Femur (tissue), 1 donor: ENCODE measurements around the gene NTN1.
A peak's percentile ranks its signal among the peaks of the same experiment; 100 is the strongest.
"Not testable (repeated sequence)": the region's sequence is repeated elsewhere in the genome, so short reads cannot be mapped to it uniquely, and the experiment has no call there.

Experiments
- DNase-seq: peaks from one replicate; pipeline ENCODE4 v3.0.0-alpha.2; 2017

NTN1 gene

DNA sequence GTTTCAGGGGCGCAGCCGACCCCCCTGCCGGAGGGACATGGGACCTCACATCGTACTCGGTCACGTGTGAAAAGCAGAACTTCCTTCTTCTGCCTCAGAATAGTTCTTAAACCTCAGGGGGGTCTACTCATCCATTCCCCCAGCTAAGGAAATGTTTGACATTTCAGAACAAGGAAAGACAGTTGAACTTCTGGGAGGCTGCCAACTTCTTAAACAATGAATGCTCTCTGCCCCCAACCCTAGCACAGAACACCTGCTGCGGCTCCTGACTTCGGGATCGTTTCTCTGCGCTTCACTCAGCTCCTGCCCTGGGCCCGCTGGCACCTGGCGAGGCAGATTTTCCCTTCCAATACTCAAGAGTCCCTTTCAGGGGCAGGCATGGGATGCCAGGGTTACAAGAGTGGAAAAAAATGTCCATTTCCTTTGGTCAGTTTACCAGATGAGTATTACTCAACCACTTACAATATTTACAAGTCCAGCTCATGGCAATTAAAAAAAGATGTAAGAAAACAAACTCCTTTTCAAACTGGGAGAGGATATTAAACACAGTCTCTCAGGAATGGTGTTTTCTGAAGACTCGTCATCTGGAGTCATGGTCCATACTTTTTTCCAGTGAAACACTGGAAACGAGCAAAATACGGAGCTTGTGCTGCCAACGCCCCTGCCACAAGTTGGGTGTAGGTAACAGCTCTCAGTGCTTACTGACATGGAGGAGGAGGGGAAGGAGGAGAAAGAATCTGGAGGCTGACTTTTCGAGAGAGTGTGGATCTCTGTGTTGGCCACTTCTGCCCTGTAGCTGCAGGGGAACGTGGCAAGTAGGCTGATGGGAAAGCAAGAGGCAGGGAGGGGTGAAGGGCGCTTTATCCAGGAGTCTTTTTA, 235.7 kb downstream of the NTN1 start:
- no peak for DNase-seq

DNA sequence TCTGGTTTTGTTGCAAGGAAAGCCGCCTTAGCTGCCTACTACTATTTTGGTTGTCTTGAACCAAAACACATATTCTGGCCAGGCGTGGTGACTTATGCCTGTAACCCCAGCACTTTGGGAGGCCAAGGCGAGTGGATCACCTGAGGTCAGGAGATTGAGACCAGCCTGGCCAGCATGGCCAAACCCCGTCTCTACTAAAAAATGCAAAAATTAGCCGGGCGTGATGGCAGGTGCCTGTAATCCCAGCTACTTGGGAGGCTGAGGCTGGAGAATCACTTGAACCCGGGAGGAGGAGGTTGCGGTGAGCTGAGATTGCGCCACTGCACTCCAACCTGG, 236.3 kb downstream of the NTN1 start:
- DNase-seq: not testable (repeated sequence)

DNA sequence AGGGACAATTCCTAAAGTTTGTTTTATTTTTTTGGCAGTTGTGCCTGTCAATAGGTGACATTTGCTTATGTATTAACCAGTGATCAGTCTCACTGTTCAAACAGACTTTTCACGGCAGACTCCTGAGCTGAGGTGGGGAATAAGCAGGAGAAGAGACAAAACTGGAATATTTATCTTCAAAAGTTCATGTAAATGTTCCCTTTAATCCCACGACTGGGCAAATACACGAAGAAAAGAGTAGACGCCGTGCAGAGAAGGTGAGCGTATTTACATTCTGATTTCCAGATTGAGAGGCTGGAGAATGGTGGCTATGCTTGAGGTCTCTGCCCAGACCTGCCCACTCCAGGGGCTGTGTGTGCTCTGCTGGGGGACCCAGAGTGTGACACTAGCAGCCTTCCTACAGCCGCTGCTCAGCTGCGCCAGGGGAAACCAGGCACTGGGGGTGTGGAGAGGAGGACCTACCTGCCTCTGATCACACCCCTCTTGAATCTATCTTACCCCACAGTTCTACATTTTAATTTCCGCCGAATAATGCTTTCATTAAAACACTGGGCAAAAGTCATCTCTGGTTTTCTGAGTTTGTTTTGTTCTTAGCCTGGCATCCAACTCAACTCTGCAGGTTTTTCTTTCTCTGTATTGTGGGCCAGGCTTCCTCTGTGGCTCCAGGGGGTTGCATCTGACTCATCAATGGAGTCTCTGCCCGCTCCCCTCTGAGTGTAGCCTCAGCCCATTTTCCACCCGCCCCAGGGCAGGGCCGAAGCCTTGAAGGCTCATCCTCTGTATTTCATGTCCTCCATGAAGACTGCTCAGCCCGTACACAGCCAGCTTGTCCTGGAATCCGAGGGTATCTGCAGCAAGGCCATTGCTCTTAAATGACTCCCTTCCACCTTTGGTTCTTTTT, 237.1 kb downstream of the NTN1 start:
- DNase-seq: no peak

DNA sequence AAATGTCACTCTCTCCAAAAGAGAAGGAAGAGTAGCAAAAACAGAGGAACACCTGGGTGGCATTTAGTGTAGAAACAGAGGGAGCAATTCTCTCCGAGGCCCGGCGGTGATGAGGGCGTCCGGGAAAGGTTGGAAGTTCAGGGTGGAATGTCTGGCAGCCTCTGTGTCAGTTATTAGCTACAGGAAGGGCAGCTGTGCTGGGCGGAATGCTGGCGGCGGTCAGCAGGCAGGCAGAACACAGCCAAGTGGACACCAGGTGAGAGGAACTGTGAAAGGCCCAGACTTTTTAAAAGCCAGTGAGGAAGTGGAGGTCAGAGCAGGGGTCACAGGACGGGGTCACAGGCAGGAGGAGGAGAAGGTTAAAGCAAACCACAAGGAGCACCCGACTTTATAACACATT, 238.1 kb downstream of the NTN1 start:
- peak; percentile 60 for DNase-seq

DNA sequence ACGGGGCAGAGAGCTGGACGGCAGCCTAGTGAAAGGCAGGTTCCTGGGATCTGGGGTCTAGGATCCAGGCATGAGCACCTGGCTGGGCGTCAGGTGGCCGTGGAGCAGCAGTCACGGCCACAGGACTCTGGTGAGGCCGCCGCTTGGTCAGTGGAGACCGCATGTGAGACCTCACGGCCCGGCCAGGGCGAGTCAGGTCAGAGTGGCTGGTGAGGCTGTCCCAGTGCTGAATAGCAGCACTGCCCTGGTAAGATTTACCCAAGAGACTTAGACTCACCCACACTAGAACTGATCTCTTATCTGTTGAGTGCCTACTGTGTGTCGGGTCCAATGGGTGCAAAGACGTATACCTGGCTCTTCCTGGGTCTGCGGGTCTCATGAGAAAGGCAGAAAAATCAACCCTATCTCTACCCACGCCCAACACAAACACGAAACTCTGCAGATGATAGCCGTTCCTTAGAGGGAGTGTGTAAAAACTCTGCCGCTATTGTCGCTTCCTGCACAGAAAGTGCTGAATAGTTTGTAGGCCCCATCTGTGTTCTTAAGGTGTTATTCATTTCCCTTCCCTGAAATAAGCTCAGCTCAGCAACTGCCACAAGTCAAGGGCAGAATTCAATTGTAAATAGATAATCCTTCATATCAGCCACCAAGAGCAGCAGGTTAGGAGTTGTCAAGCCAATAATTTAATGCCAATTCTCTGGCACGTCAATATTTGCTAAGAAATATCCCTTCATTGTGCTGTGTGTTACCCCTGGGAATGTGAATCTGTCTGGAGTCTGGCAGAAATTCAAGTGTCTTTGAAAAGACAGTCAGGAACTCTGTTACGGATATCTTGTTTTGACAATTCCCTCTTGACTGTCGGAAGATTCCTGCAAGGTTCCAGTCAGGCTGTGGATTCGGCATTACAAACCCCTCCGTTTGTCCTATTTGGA, 240.0 kb downstream of the NTN1 start:
- no peak for DNase-seq

DNA sequence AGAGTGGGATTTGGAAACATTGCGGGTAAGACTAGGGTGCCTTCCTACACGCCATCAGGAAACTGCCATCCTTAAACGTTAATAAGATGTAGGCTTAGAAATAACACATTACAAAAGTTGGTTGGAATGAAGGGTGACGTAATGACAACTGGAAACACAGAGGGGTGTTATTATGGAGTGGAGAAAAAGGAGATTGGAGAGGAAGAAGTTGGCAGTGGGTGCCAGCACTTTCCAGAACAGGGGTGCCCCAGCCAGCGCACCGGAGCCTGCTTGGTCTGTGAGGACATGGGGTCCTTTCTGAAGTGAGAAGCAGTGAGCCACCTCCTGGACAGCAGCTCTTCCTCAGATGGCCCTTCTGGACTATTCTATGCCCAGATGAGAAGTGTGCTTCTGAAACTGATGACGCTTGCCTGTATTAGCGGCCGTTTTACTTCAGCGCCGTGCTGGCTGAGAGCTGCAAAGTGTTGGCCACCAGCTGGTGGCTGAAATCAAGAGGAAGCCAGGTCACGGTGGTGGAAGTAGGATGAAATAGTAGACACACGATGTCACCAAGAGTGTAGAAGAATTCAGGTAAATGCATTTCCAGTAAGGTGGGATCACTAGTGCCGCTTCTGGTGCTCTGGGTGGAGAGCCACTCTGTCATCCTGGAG, 244.8 kb downstream of the NTN1 start:
- DNase-seq: no peak

DNA sequence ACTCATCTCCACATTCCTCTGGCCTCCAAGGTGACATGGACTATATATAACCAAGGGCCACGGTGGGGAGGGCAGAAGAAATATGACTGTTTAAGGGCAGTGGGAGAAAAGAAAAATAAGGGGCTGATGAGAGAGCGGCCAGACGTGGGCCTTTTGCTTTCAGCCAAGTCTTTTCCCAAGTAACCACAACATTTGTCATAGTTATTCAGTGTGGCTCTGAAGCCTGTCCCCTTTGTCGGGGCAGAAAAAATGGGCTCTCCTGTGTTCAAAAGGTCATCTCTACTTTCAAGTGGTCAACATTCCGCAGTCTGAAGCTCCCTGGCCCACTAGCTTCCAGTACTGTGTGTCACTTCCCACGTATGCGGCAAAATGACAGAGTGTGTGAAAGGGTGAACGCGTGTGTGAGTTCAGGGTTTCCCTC, 245.4 kb downstream of the NTN1 start:
- no peak for DNase-seq

DNA sequence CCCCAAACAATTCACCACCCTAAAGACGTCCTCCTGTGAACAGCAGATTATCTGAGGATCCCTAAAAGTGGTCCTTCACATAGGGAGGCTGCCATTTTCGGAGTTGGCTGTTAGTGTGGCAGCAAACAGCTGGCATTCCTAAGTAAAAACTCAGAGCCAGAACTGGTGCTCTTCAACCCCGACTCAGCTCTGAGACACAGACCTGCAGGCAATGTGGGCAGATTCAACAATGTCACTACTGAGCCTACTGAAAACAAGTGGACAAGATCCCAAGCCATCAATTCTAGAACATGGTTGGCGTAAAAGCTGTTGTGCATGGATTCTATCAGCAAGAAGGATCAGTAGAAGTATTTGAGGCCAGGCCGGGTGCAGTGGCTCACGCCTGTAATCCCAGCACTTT, 247.2 kb downstream of the NTN1 start:
- DNase-seq: no peak

DNA sequence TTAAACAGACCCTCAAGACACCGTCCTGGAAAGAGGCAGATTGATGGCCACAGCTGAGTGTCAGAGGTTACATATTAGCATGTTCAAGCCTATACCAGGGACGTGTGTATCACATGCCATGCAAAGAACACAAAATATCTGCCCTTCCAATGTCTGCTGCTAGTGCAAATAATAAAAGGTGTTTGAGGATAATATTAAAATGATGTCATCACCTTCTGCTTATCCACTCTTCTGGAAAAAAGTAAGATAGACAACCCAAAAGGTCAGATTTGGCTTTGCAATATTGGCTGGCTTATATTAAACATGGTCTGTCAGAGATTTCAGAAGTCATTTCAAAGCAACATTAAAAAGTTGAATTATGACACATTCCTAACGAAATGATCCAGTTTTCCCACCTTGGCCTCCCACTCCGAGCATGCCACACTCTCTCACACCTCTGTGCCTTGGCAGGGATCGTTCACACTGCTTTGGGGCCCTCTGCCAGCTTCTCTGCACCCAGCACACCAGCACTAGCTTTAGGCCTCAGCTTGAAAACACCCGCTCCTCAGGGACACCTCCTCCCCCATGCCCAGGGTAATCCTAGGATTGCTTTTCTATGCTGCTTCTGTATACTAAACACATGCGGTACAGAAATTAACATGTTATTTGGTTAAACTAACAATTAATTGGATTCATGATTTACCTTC, 248.2 kb downstream of the NTN1 start:
- no peak for DNase-seq

DNA sequence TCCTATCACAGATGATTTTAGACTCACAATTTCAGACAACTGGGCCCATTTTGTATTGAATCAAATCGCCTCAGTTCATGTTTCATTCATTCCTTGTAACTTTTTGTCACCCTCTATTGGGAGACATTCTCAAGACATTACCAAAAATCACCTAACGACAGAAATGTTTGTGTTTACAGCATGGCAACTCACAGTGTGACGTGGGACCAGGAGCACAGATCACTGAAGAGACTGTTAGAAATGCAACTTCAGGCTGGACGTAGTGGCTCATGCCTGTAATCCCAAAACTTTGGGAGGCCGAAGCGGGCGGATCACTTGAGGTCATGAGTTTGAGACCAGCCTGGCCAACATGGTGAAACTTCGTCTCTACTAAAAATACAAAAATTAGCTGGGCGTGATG, 249.6 kb downstream of the NTN1 start:
- no peak for DNase-seq

DNA sequence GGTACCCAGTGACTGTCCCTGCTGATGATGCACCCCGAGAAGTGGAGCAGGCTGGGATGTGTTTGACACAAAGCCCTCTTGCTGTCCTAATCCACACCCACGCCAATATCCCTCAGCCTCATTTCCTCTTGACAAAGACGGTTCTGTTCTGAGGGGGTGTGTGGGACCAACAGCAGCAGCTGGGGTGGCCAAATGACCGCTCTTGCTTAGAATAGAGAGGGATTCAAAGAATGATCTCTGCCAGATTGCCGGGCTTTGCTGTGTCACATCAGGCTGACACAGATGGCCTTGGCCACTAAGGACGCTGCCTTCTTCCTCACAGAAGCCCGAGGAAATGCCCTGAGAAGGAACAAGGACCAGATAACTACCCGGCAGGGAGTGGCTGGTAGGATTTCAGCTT, 250.7 kb downstream of the NTN1 start:
- peak; percentile 53 for DNase-seq

DNA sequence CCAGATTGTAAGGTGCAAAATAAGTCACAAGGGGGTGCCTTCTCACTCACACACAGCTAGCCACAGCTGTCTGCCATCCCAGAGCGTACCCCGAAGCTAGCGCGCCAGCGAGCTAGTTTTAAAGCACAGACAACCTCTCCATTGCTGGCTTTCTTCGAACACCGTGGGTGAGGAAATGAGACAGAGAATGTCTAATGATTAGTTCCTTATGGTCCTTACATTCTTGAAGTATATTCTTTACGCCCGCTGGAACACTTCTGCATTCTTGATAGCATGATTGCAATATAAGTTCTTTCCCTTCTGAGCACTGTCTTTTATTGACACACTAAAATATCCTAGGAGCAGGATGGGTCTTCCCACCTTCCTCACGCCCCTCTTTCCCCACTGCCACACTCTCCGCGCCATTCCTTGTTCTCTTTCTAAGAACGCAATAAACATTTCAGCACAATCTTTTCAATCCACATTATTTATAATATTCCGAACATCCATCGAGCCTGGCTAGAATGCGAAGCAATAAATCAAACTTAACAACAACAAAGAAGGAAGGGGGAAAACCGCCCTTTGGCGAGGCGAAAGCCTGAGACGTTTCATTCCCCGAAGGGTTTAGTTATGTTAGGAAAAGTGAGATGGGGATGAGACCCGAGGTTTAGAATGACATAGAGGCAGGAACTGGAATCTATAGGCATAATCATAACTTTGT, 251.3 kb downstream of the NTN1 start:
- peak; percentile 46 for DNase-seq

DNA sequence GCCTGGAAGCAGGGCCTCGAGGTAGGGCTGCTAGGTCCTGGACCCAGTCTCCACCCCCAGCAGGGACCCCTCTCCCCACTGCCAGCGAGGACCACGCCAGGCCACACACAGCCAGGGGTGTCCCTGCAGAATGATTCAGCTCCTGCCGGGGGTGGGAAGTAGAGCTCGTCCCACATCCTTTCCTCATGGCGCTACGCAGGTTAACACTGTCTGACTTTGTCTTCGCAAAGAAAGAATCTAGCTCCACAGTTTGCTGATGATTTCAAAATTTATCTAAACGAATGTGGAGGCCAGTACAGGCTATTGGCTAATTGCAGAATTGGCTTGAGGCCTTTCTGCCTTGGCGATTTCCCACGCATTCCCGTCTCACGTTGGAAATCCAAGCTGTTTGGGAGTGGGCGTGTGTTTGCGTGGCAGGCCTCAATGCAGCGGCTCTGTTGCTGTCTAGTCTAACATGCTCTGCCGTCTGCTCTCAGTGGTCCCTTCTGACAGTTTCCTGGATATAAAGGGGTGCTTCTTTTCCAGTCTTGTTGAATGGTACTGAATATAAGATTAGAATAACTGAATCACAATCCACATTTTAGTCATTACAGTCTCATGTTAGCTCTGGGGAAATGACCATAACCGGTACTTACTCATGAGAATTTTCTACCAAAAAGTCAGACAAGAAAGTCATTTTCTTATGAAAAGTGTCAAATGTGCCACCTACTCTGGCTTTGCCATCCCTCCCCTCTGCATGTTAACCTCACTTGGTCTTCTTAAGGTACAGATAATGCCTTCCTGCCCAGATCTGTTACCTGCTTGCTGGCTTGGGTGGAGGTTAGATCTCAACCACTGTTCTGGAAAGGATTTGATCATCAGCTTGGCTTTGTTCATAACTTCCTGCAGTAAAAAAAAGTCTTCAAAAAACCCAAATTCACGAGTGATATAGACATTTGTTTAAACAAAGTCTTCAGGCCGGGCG, 252.4 kb downstream of the NTN1 start:
- peak; percentile 81 for DNase-seq

DNA sequence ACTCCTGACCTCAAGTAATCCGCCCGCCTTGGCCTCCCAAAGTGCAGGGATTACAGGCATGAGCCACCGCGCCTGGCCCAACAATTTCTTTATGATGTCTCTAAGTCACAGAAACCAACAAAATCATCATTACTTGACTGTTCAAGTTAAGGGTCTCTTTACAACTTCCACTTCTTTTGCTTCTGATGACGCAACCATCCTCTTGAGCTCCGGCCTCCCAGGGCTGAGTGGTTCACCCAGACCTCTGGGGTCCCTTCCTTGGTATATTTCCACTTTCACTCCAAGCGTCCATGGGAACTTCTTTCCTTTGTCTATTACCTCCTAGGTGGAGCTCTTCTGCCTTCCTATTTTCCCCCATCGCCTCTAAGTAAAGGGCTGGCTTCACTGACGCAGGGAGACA, 253.7 kb downstream of the NTN1 start:
- DNase-seq: no peak

DNA sequence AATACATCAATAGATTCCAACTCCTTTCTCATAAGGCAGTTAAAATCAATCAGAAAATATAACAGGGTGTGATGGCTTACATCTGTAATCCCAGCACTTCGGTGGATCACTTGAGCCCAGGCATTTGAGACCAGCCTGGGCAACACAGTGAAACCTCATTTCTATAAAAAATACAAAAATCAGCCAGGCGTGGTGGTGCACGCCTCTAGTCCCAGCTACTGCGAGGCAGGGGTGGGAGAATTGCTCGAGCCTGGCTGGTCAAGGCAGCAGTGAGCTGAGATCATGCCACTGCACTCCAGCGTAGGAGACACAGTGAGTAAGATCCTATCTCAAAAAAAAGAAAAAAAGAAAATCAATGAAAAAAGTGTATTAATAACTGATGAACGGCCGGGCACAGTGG, 258.6 kb downstream of the NTN1 start:
- DNase-seq: no peak

DNA sequence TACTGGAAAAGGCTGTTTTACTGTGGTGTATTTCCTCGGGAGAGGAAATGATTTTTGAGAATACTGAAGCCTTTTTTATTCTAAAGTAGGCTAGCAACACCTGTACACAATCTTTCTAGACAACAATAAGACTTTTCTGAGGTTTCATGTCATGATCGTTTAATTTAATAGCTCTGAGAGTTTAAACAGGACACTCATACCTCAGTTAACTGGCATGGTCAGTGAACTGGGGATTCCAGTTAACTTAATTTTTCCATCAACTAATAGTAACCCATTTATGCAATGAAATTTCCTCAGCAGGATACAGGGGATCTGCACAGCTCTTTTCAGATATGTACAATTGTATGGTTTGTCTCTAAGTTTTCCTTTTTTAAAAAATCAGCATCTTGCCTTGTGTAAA, 262.6 kb downstream of the NTN1 start:
- no peak for DNase-seq

DNA sequence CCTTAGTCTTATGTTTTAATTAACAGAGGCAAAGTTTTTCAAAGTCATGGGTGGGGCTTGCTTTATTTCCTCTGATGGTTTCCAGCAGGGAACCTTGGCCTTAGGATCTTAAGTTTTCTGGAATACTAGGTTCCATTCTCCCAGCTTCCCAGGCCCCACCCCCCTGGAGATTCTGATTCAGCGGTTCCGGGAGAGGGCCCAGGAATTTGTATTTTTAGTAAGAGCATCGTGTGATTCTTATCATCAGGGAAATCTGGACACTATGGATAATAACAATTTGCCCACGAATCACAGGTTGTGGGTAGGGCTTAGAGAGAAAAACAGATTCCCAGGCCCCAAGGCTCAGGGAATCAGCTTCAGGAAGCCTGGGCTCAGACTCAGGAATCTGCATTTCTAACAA, 263.6 kb downstream of the NTN1 start:
- DNase-seq: no peak

DNA sequence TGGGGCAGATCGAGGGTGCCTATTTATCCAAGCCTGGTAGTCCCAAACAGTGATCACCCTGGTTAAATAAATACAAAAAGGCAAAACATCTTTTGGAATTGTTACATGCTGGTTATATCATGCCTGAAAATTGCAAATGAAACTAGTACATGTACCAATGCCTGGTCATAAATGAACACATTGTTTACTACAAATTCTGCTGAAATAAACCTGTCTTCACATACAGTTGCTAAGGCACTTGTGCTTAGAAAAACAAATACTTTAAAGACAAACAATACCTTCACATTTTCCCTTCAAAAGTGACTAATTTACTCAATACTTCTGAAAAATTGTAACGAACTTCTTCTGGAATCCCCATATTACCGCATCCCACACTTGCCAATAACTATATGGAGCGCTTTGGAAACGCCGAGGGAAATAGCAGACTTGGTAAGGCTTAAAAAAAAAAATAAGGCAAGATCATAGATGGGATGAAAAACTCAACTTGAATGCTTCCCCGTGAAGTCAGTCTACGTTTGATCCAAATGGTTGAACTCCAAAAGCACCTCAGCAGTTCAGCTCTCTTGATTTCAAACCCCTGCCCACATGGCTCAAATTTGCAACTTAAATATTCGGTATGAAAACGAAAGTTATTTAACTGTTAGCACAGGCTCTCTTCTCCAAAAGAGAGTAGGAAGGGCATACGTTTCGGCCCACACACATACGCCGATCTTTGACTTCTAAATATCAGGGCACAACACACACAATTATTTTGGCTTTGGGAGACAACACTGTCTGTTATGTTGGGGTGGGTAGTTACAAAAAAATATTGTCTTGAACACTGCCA, 264.5 kb downstream of the NTN1 start:
- DNase-seq: no peak

DNA sequence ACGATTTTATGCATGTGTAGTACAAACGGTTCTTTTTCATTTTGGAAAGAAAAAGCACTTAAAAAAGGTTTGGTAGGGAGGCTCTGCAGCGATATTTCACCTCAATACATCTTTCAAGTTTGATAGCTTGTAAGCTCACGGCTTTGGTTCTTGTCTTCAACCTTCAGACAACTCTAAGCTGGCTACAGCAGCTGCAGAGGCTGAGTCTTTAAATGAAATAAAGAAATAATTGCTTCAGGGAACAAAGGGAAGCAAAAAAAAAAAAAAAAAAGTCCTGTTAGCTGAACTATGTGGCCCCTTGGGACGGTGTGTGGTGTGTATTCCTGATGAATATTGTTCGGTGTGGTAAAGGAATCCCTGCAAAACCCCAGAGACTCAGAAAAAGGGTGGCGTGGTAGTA, 265.1 kb downstream of the NTN1 start:
- DNase-seq: no peak
